Lung microvascular endothelial cell (primary cell): ENCODE measurements around the gene RBM33. TPM values are rescaled to one million over a fixed set of nuclear protein-coding genes. Genes with fewer than 3 reads are reported as not detected.
A peak's percentile ranks its signal among the peaks of the same experiment; 100 is the strongest.

Experiments used
- DNase-seq, 2 donors: peaks; one replicate each; pipeline versions ENCODE4 v3.0.0 to v3.0.0-alpha.2; 2010; ENCODE audit warnings: low read depth in 2 of 2
- total RNA-seq: library from RNA; depleted of rRNA; stranded (reverse); fragments of >200 nt; gene quantifications from 2 replicates; pipeline ENCODE4 v1.2.1, GENCODE V29; 2014

The RBM33 gene
- total RNA-seq, 1 donor from 2014 or later, result 21.4 TPM

- no peak for DNase-seq
Observed at GRCh38 chr7:155717010-155717744, 72.7 kb downstream of the RBM33 start.

GRCh38 chr7:155721056-155721455 is 76.6 kb downstream of the RBM33 start:
- no peak for DNase-seq

GRCh38 chr7:155722118-155722517 is 77.7 kb downstream of the RBM33 start:
- peak in 1 of 2 donors; percentile 18 for DNase-seq

GRCh38 chr7:155722936-155723335 is 78.5 kb downstream of the RBM33 start:
- DNase-seq, result no peak

- peak in 1 of 2 donors; percentile 20 for DNase-seq
Observed at GRCh38 chr7:155724327-155725005, 80.0 kb downstream of the RBM33 start.

GRCh38 chr7:155725006-155725355 is 80.5 kb downstream of the RBM33 start:
- DNase-seq, result no peak

- DNase-seq, result no peak
Observed at GRCh38 chr7:155727616-155728015, 83.2 kb downstream of the RBM33 start.

- no peak for DNase-seq
Observed at GRCh38 chr7:155728116-155728515, 83.7 kb downstream of the RBM33 start.

- peak; percentile 52 to 75 for DNase-seq
Observed at GRCh38 chr7:155729847-155730246, 85.4 kb downstream of the RBM33 start.

GRCh38 chr7:155731380-155731779 is 86.9 kb downstream of the RBM33 start:
- DNase-seq, result no peak

- DNase-seq, result no peak
Observed at GRCh38 chr7:155731871-155732270, 87.4 kb downstream of the RBM33 start.

GRCh38 chr7:155732286-155732685 is 87.8 kb downstream of the RBM33 start:
- DNase-seq, result no peak

GRCh38 chr7:155733582-155734444 is 89.4 kb downstream of the RBM33 start:
- DNase-seq, result no peak

GRCh38 chr7:155734445-155734809 is 90.0 kb downstream of the RBM33 start:
- no peak for DNase-seq

- no peak for DNase-seq
Observed at GRCh38 chr7:155735442-155736115, 91.1 kb downstream of the RBM33 start.

- DNase-seq, result no peak
Observed at GRCh38 chr7:155737590-155737989, 93.1 kb downstream of the RBM33 start.

GRCh38 chr7:155738104-155738503 is 93.6 kb downstream of the RBM33 start:
- DNase-seq, result no peak

GRCh38 chr7:155738652-155739537 is 94.4 kb downstream of the RBM33 start:
- DNase-seq, result peak; percentile 86 to 89

GRCh38 chr7:155739538-155740143 is 95.2 kb downstream of the RBM33 start:
- no peak for DNase-seq

- peak in 1 of 2 donors; percentile 33 for DNase-seq
Observed at GRCh38 chr7:155741082-155741481, 96.6 kb downstream of the RBM33 start.
